GM19438 (cell line): ENCODE results near the gene TBC1D5.

Experiments used
- ATAC-seq: cut with Tn5 transposase; IDR thresholded peaks from one replicate; pipeline ENCODE4 v1.9.1; 2021; ENCODE audit warnings: low read depth; ENCODE audit not compliant: unreplicated experiment

Gene TBC1D5

GRCh38 chr3:17155951-17156350 is 586.5 kb downstream of the TBC1D5 start:
- ATAC-seq, result no peak

- no peak for ATAC-seq
Measured at GRCh38 chr3:17154941-17155340, 587.5 kb downstream of the TBC1D5 start.

GRCh38 chr3:17154221-17154620 is 588.2 kb downstream of the TBC1D5 start:
- no peak for ATAC-seq

GRCh38 chr3:17153209-17153608 is 589.2 kb downstream of the TBC1D5 start:
- no peak for ATAC-seq

- peak; percentile 97 for ATAC-seq
Measured at GRCh38 chr3:17151598-17152373, 590.6 kb downstream of the TBC1D5 start.

- no peak for ATAC-seq
Measured at GRCh38 chr3:17149076-17149475, 593.4 kb downstream of the TBC1D5 start.

- ATAC-seq, result no peak
Measured at GRCh38 chr3:17144665-17144993, 597.8 kb downstream of the TBC1D5 start.

- no peak for ATAC-seq
Measured at GRCh38 chr3:17143893-17144664, 598.4 kb downstream of the TBC1D5 start.

GRCh38 chr3:17142516-17142915 is 599.9 kb downstream of the TBC1D5 start:
- no peak for ATAC-seq

- no peak for ATAC-seq
Measured at GRCh38 chr3:17141699-17142098, 600.7 kb downstream of the TBC1D5 start.

GRCh38 chr3:17140670-17141505 is 601.5 kb downstream of the TBC1D5 start:
- ATAC-seq, result no peak

GRCh38 chr3:17138246-17139039 is 604.0 kb downstream of the TBC1D5 start:
- no peak for ATAC-seq

GRCh38 chr3:17137321-17137826 is 605.1 kb downstream of the TBC1D5 start:
- no peak for ATAC-seq

- no peak for ATAC-seq
Measured at GRCh38 chr3:17136136-17136721, 606.2 kb downstream of the TBC1D5 start.

- ATAC-seq, result no peak
Measured at GRCh38 chr3:17135696-17136095, 606.7 kb downstream of the TBC1D5 start.

- no peak for ATAC-seq
Measured at GRCh38 chr3:17133632-17134545, 608.5 kb downstream of the TBC1D5 start.

- ATAC-seq, result no peak
Measured at GRCh38 chr3:17132286-17133115, 609.9 kb downstream of the TBC1D5 start.

- ATAC-seq, result no peak
Measured at GRCh38 chr3:17130956-17131355, 611.5 kb downstream of the TBC1D5 start.
